Spleen (tissue), 11 donors: ENCODE results near the gene GVQW3. TPM values are rescaled to one million over a fixed set of nuclear protein-coding genes. Genes with fewer than 3 reads are reported as not detected.
A peak's percentile ranks its signal among the peaks of the same experiment; 100 is the strongest.

ENCODE experiments used
- DNase-seq: peaks from one replicate; pipeline ENCODE4 v3.0.0-alpha.2; 2020
- H3K27ac ChIP-seq, 8 donors: fragments of 200-600 bp; sonication (generic) in 7 of 8; 1 replicate in 4 of 8; 2 replicates in 4 of 8; pipeline versions ENCODE4 v1.5.0 to v1.8.0; 2016 to 2021; ENCODE audit warnings: inconsistent platforms in 4 of 8, mild to moderate bottlenecking in 4 of 8, moderate library complexity in 1 of 8
- H3K27me3 ChIP-seq, 7 donors: fragments of 200-600 bp; sonication (generic) in 6 of 7; replicated peaks in 1 of 7; 1 replicate in 4 of 7; 2 replicates in 3 of 7; pipeline versions ENCODE4 v1.5.0 to v1.8.0; 2016 to 2021; ENCODE audit warnings: inconsistent platforms in 3 of 7, mild to moderate bottlenecking in 1 of 7
- H3K36me3 ChIP-seq, 6 donors: fragments of 200-600 bp; sonication (generic) in 5 of 6; 1 replicate in 4 of 6; 2 replicates in 2 of 6; pipeline versions ENCODE4 v1.5.0 to v1.8.0; 2016 to 2021; ENCODE audit warnings: inconsistent platforms in 2 of 6
- H3K4me1 ChIP-seq, 6 donors: fragments of 200-600 bp; sonication (generic) in 5 of 6; 1 replicate in 3 of 6; 2 replicates in 3 of 6; pipeline versions ENCODE4 v1.5.0 to v1.8.0; 2016 to 2021; ENCODE audit warnings: inconsistent platforms in 3 of 6
- H3K4me3 ChIP-seq, 8 donors: fragments of 200-600 bp; sonication (generic) in 7 of 8; 1 replicate in 4 of 8; 2 replicates in 4 of 8; pipeline versions ENCODE4 v1.5.0 to v1.8.0; 2016 to 2021; ENCODE audit warnings: inconsistent platforms in 4 of 8, mild to moderate bottlenecking in 4 of 8, moderate library complexity in 2 of 8
- H3K9me3 ChIP-seq, 8 donors: fragments of 200-600 bp; sonication (generic) in 7 of 8; 1 replicate in 4 of 8; 2 replicates in 4 of 8; pipeline versions ENCODE4 v1.5.0 to v1.8.0; 2016 to 2021; ENCODE audit warnings: inconsistent platforms in 4 of 8
- POLR2A ChIP-seq, 3 donors: fragments of 450-650 bp; IDR thresholded peaks; one replicate each; pipeline ENCODE4 v1.5.1; 2017; ENCODE audit warnings: antibody characterized with exemption in 3 of 3, mild to moderate bottlenecking in 1 of 3
- POLR2AphosphoS5 ChIP-seq, 3 donors: sonication (generic); formaldehyde crosslinking; IDR thresholded peaks; one replicate each; pipeline ENCODE4 v1.5.1; 2017; ENCODE audit warnings: antibody characterized with exemption in 3 of 3
- WGBS, 5 donors: extraction: QIAGEN DNeasy Blood & Tissue Kit in 3 of 5; methylation state at CpG; one replicate each; pipeline versions ENCODE4 v1.1.5 to v1.1.7; 2013 to 2018; 5-methylcytosine and 5-hydroxymethylcytosine counted together
- intact Hi-C: fragments of 100-400 bp; cut with DNase I; formaldehyde crosslinking; loops from one replicate; pipeline ENCODE4 v1.15.0; 2023; ENCODE audit warnings: low total_unique reads
- polyA plus RNA-seq, 3 donors: library from polyadenylated mRNA; stranded (reverse); fragments of 200-250 nt; gene quantifications; one replicate each; pipeline ENCODE4 v1.2.1, GENCODE V29; 2013
- total RNA-seq, 7 donors: library from RNA; depleted of rRNA in 3 of 7; stranded (reverse); fragments of >200 nt in 3 of 7; fragmentation: NEBNext Ultra II Directional in 4 of 7; extraction: Animal tissue kit (Norgen Biotek cat#: 25700) in 4 of 7; gene quantifications; one replicate each; pipeline versions ENCODE4 v1.1.0 to v1.2.1, GENCODE V29; 2016 to 2021
- TF ChIP-seq, protein P1 (sequence below), 11 experiments: fragments of 200-600 bp in 7 of 11; fragments of 450-650 bp in 4 of 11; sonication (generic) in 4 of 11; IDR thresholded peaks in 8 of 11; conservative IDR thresholded peaks in 3 of 11; 1 replicate in 7 of 11; 2 replicates in 4 of 11; pipeline versions ENCODE4 v1.4.0 to v1.8.0; 2016 to 2021; ENCODE audit warnings: antibody characterized with exemption in 11 of 11, inconsistent platforms in 4 of 11, mild to moderate bottlenecking in 1 of 11
- donor health status: healthy with polysubstance abuse.
- donor health status: DM: no; HTN: no; CAD: no; lungs with moderate emphysema.
- donor health status: DM: no; HTN: no; CAD: no.
- donor health status: Bipolar disorder and iron deficiency.
- donor health status: healthy.
- donor health status: DM: no; HTN: no; CAD: no.
- donor health status: DM: yes; HTN: yes; CAD: no.

Gene GVQW3
- total and polyA plus RNA-seq, 10 donors = 0.35 to 5.6 (median 4.0) TPM

DNA sequence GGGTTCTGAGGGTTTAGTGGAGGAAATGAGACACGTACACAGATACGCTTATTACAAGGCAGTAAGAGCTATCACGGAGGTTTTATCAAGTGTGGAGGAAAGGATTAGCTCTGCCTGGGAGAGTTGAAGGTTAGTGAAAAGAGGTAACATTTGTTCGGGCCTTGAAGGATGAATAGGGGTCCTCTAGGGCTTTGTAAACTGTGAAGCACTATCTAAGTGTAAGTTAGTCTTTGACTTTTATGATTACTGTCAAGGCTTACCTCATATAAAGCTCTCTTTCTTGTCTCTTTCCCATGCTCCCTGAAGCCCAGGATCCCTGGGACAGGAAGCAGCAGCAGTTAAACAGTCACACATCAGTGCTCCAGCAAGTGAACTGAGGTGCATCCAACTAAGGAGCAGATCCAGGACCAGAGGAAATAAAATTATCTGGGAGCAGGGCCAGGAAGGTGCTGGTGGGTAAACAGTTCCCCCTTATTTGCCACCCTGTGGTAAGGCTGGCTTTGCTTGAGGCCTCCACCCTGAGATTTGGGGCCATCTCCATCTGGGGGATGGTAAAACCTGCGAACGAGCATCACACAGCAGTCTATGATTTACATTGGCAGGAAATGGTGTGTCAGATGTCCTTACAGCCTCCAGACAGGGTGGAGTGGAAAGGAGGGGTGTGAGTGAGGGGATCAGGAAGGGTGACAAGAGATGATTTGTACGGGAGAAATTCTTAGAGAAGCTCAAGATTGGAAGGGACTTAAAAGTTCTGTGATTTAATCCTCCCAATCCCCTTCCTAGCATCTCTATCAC, 27.2 kb downstream of the GVQW3 start:
- 40 to 54% (median 43%) methylated on average over 7 of the region's 7 CpGs for WGBS, 5 donors
- Histone ChIP-seq H3K4me1 (no peaks in the 10 kb centered on the region), H3K27me3 (no peaks in the 10 kb centered on the region), H3K4me3 (no peak overlapping the region), H3K27ac (no peak overlapping the region), H3K9me3 (no peaks in the 10 kb centered on the region), H3K36me3 (no peaks in the 10 kb centered on the region)
- no peak for DNase-seq
- intact Hi-C loops = no loop called here
- TF ChIP-seq POLR2A (IDR thresholded peaks at IDR 0.05) (no peak), POLR2AphosphoS5 (IDR thresholded peaks at IDR 0.05) (no peak)
- TF ChIP-seq, protein P1, sequence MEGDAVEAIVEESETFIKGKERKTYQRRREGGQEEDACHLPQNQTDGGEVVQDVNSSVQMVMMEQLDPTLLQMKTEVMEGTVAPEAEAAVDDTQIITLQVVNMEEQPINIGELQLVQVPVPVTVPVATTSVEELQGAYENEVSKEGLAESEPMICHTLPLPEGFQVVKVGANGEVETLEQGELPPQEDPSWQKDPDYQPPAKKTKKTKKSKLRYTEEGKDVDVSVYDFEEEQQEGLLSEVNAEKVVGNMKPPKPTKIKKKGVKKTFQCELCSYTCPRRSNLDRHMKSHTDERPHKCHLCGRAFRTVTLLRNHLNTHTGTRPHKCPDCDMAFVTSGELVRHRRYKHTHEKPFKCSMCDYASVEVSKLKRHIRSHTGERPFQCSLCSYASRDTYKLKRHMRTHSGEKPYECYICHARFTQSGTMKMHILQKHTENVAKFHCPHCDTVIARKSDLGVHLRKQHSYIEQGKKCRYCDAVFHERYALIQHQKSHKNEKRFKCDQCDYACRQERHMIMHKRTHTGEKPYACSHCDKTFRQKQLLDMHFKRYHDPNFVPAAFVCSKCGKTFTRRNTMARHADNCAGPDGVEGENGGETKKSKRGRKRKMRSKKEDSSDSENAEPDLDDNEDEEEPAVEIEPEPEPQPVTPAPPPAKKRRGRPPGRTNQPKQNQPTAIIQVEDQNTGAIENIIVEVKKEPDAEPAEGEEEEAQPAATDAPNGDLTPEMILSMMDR (IDR thresholded peaks at IDR 0.05 in 8 of 11, conservative IDR thresholded peaks at IDR 0.05 in 3 of 11) = no peak

DNA sequence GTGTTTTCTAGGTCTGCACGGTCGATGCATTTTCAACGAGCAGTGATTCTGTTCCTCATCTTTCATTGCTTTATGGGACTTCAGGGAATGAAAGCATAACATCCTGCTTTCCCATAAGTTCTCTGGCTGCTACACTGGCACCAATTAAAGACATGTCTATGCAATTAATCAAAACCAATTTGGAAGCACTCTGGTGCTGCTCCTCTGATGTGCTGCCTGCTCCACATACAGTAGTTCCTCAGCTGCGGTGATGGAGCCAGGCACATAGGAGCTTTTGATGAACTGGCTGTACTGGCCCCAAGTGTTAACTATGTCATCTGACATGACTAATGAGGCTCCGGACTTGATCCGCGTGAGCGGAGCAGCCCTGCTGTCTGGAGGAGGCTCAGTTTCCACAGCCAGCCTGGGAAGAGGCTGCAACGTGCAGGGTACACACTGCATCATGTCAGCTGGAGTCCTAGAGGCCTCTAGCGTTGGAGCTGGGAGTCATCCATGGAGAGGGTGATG, 29.8 kb downstream of the GVQW3 start:
- Histone ChIP-seq H3K4me1 (no peaks in the 10 kb centered on the region), H3K36me3 (no peaks in the 10 kb centered on the region), H3K27me3 (no peaks in the 10 kb centered on the region), H3K27ac (no peak overlapping the region), H3K4me3 (no peak overlapping the region), H3K9me3 (no peaks in the 10 kb centered on the region)
- WGBS, 5 donors = 86 to 93% (median 90%) methylated on average over 8 to 10 of the region's 10 CpGs
- intact Hi-C loops = no loop called here
- TF ChIP-seq POLR2AphosphoS5 (IDR thresholded peaks at IDR 0.05) (no peak), POLR2A (IDR thresholded peaks at IDR 0.05) (no peak)
- TF ChIP-seq, protein P1 (IDR thresholded peaks at IDR 0.05 in 8 of 11, conservative IDR thresholded peaks at IDR 0.05 in 3 of 11) = no peak
- DNase-seq = no peak

DNA sequence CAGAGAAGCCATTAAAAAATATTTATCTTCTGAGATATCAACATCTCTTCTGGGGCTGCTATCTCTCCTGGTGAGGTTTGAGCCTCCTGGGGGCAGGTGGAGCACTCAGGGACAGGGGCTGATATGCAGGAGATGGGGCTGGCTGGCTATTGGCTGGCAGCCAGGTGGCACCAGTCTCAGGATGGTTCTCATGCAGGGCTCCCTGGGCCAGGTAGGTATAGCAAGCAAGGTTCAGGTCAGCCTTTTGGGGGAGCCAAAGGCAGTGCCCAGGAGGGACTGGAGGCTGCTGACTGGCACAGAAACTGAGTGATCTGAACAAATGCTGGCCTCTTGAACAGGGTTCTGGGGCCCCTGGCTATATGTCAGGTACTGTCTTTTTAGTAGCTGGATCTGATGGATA, 34.0 kb downstream of the GVQW3 start:
- TF ChIP-seq POLR2AphosphoS5 (IDR thresholded peaks at IDR 0.05) (no peak), POLR2A (IDR thresholded peaks at IDR 0.05) (no peak)
- TF ChIP-seq, protein P1 (IDR thresholded peaks at IDR 0.05 in 8 of 11, conservative IDR thresholded peaks at IDR 0.05 in 3 of 11) = no peak
- Histone ChIP-seq H3K4me3 (no peak overlapping the region), H3K4me1 (no peaks in the 10 kb centered on the region), H3K27ac (no peak overlapping the region), H3K27me3 (no peaks in the 10 kb centered on the region), H3K9me3 (no peaks in the 10 kb centered on the region), H3K36me3 (no peaks in the 10 kb centered on the region)
- intact Hi-C loops = no loop called here
- DNase-seq = no peak

- no peak overlapping the region for H3K27ac ChIP-seq
- H3K27me3 ChIP-seq = no peaks in the 10 kb centered on the region
- no peaks in the 10 kb centered on the region for H3K9me3 ChIP-seq
- no peak overlapping the region for H3K4me3 ChIP-seq
- WGBS, 5 donors = 58 to 65% (median 62%) methylated on average over 3 of the region's 3 CpGs
- intact Hi-C loops = no loop called here
- TF ChIP-seq POLR2A (IDR thresholded peaks at IDR 0.05) = no peak
- TF ChIP-seq, protein P1 (IDR thresholded peaks at IDR 0.05 in 8 of 11, conservative IDR thresholded peaks at IDR 0.05 in 3 of 11) = peak in 6 of 11 experiments; percentile 20 to 43 (median 34)
- no peaks in the 10 kb centered on the region for H3K36me3 ChIP-seq
- no peak for DNase-seq
- no peaks in the 10 kb centered on the region for H3K4me1 ChIP-seq
Observed at GRCh38 chr11:76419896-76420295, 38.8 kb downstream of the GVQW3 start.
